ENCODE data around the gene MYOCD.

DNA sequence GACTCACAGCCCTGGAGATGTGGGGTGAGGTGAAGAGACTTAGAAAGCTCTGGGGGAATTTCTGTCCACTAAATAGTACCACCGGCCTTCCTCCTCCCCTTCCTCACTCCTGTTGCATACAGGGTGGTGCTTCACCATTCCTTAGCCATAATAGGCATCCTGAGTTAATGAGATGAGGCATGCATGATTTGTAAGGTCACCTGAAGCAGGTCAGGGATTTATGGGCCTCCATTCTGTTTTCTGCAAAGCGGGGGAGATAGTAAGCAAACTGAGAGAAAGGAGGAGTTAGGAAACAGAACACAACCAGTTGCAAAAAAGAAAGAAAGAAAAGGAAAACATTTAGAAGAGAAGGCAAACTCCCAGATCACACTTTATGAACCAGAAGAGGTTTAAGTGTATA lies 9.3 kb upstream of the MYOCD start:
- TF ChIP-seq, protein P1, sequence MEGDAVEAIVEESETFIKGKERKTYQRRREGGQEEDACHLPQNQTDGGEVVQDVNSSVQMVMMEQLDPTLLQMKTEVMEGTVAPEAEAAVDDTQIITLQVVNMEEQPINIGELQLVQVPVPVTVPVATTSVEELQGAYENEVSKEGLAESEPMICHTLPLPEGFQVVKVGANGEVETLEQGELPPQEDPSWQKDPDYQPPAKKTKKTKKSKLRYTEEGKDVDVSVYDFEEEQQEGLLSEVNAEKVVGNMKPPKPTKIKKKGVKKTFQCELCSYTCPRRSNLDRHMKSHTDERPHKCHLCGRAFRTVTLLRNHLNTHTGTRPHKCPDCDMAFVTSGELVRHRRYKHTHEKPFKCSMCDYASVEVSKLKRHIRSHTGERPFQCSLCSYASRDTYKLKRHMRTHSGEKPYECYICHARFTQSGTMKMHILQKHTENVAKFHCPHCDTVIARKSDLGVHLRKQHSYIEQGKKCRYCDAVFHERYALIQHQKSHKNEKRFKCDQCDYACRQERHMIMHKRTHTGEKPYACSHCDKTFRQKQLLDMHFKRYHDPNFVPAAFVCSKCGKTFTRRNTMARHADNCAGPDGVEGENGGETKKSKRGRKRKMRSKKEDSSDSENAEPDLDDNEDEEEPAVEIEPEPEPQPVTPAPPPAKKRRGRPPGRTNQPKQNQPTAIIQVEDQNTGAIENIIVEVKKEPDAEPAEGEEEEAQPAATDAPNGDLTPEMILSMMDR (IDR thresholded peaks at IDR 0.05) = no peak
- TF ChIP-seq POLR2AphosphoS5 (IDR thresholded peaks at IDR 0.05; ENCODE audit: low read depth, low read length) (no peak), SIN3A (IDR thresholded peaks at IDR 0.05; ENCODE audit: borderline replicate concordance, insufficient read depth, low read depth, low read length) (no peak), TCF7L2 (IDR thresholded peaks at IDR 0.05; ENCODE audit: low read depth, low read length) (no peak)
- TF ChIP-seq, protein P2, sequence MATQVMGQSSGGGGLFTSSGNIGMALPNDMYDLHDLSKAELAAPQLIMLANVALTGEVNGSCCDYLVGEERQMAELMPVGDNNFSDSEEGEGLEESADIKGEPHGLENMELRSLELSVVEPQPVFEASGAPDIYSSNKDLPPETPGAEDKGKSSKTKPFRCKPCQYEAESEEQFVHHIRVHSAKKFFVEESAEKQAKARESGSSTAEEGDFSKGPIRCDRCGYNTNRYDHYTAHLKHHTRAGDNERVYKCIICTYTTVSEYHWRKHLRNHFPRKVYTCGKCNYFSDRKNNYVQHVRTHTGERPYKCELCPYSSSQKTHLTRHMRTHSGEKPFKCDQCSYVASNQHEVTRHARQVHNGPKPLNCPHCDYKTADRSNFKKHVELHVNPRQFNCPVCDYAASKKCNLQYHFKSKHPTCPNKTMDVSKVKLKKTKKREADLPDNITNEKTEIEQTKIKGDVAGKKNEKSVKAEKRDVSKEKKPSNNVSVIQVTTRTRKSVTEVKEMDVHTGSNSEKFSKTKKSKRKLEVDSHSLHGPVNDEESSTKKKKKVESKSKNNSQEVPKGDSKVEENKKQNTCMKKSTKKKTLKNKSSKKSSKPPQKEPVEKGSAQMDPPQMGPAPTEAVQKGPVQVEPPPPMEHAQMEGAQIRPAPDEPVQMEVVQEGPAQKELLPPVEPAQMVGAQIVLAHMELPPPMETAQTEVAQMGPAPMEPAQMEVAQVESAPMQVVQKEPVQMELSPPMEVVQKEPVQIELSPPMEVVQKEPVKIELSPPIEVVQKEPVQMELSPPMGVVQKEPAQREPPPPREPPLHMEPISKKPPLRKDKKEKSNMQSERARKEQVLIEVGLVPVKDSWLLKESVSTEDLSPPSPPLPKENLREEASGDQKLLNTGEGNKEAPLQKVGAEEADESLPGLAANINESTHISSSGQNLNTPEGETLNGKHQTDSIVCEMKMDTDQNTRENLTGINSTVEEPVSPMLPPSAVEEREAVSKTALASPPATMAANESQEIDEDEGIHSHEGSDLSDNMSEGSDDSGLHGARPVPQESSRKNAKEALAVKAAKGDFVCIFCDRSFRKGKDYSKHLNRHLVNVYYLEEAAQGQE (IDR thresholded peaks at IDR 0.05; ENCODE audit: insufficient read depth in 1 of 2, low read depth in 2 of 2, low read length in 1 of 2) = no peak

Data from Panc1 (cell line).